GM19397 (cell line): ENCODE data around the gene GABRR2.
"Not testable (repeated sequence)": the region's sequence is repeated elsewhere in the genome, so short reads cannot be mapped to it uniquely, and the experiment has no call there.

Experiments
- ATAC-seq: cut with Tn5 transposase; IDR thresholded peaks from one replicate; pipeline ENCODE4 v1.9.1; 2021; ENCODE audit warnings: mild to moderate bottlenecking, moderate library complexity; ENCODE audit not compliant: unreplicated experiment

Gene GABRR2

GRCh38 chr6:89328976-89329375, 13.9 kb upstream of the GABRR2 start:
- ATAC-seq: no peak

GRCh38 chr6:89324304-89324703, 9.2 kb upstream of the GABRR2 start:
- no peak for ATAC-seq

DNA sequence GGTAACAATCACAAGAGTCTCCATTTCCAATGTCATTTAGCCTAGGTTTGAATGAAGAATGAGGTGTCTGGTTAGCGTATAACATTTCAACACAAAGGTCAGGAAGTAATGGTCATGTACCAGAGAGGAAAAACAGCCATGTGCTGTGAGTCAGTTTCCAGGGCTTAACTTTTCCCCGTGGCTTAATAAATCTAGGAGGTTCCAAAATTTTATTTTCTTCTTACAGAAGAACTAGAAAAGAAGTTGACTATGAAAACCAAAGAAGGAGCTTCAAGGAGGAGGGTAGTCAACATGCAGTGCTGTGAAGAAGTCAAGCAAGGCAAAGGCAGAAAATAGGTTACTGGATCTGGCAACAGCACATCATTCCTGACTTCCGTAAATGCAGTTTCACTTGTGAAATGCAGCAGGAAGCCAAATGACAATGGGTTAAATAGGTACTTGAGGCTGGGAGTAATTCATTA, 8.4 kb upstream of the GABRR2 start:
- no peak for ATAC-seq

DNA sequence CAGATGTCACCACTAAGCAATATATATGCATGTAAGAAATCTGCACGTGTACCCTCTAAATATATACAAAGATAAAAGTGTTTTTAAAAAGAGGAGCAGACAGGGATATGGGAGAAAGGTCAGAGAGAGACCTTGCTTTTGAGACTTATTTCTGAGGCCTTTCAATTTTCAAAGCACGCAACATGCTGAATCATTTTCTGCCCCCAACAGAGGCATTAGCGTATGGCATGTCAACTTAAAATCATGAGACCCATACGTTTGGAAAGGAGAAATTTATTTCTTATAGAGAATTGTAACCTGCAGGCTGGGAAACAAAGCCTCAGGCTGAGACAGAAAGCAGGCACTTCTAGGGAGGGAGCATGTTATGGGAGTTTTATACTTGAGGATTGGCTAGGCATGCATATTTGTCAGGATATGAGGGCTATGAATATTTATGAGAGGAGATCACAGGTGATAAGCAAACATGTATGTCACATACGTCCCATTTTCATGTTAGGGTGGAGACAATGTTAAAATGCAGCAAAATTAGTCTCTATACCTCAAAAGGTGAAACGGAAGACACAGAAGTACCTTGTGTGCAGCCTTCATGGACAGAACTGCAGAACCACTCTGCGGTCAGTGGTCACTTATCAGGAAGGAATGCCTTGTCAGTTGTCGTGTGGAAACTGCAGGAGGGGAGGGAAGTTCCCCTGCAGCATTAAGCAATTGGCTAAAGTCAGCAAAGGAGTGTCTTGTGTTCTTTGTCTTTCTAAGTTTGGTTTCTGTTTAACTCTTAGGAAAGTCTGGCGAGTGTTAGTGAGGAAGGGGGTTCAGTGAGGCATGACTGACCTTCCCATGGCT, 6.3 kb upstream of the GABRR2 start:
- no peak for ATAC-seq

- no peak for ATAC-seq
Measured at GRCh38 chr6:89320012-89320559, 5.0 kb upstream of the GABRR2 start.

GRCh38 chr6:89317067-89317466, 2.0 kb upstream of the GABRR2 start:
- ATAC-seq: no peak

DNA sequence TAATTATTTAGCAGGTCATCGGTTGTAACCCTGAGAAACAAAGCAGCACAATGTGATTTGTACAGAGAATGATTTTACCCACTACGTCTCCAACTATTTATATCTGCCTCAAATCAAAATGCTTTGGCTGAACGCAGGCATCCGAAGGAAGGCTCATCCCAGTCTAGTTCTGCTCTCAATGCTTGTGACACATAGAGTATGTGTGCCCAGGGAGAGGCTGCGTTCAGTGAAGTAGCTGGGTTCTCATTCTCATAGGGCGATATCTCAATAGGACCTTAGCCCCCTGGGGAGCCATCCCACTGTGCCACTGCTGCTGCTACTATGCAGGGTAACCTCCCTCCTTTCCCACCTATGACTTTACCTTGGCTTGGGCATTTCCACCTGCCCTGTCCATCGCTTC, 407 bp downstream of the GABRR2 start:
- ATAC-seq: no peak

- ATAC-seq: no peak
Measured at GRCh38 chr6:89313006-89313405, 2.1 kb downstream of the GABRR2 start.

GRCh38 chr6:89311853-89312531, 3.1 kb downstream of the GABRR2 start:
- no peak for ATAC-seq

DNA sequence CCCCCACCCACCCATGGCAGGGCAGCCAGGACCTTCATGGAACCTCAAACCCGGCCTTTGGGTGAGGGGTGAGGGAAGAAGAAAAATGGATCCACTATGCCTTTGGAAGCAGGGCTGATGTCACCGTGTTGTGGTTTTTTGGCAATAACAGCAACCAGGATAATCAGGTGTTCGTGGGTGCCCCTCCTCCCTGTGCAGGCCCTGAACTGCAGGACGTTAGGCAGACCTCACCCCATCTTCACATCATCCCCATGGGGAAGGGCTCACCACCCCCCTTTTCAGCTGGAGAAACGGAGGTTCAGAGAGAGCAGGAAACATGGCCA, 3.6 kb downstream of the GABRR2 start:
- ATAC-seq: no peak

- ATAC-seq: no peak
Measured at GRCh38 chr6:89310929-89311328, 4.2 kb downstream of the GABRR2 start.

GRCh38 chr6:89308525-89309395, 6.3 kb downstream of the GABRR2 start:
- no peak for ATAC-seq

DNA sequence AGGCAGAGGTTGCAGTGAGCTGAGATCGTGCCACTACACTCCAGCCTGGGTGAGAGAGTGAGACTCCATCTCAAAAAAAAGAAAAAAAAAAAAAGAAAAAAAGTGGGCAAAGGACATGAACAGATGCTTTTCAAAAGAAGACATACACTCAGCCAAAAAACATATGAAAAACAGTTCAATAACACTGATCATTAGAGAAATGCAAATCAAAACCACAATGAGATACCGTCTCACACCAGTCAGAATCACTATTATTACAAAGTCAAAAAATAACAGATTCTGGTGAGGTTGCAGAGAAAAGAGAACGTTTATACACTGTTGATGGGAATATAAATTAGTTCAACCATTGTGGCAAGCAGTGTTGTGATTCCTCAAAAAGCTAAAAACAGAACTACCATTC, 10.6 kb downstream of the GABRR2 start:
- ATAC-seq: not testable (repeated sequence)

DNA sequence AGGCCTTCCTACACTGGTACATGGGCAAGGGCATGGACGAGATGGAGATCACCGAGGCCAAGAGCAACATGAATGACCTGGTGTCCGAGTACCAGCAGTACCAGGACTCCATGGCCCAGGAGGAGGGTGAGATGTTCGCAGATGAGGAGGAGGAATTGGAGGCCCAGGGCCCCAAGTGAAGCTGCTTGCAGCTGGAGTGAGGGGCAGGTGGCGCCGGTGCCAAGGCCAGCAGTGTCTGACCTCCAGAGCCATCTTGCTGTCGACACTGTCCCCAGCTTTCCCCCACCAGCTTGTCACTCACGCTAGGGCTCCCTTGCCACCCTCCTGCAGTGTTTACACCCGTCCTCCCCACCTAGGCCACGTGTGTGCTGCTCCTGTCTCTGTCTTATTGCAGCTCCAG, 12.2 kb downstream of the GABRR2 start:
- no peak for ATAC-seq

DNA sequence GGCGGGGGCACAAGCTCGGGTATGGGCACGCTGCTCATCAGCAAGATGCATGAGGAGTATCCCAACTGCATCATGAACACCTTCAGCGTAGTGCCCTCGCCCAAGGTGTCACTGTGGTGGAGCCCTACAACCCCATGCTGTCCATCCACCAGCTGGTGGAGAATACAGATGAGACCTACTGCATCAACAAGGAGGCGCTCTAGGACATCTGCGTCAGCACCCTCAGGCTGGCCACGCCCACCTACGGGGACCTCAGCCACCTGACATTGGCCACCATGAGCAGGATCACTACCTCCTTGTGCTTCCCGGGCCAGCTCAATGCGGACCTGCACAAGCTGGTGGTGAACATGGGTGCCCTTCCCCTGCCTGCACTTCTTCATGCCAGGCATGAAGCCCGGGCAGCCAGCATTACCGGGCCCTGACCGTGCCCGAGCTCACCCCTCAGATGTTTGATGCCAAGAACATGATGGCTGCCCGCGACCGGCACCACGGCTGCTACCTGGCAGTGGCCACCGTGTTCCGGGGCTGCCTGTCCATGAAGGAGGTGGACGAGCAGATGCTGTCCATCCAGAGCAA, 12.8 kb downstream of the GABRR2 start:
- ATAC-seq: no peak

- ATAC-seq: no peak
Measured at GRCh38 chr6:89301586-89302194, 13.4 kb downstream of the GABRR2 start.

DNA sequence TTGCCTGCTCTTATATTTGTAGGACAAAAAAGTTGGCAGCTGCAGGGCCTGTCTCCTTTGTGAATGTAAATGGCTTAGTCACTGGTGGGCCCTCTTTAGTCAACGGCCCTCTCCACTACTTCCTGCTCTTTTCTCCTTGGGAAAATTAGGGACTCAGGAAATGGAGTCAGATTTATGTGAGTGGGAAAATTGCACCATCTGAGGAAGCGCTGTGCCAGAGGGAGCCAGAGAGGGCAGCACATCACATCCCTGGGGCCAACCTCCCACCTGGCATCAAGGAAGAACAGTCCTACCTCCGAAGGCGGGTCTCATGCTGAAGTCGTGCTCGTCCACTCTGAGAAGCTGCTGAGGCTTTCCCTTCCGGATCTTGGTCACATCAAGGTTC, 15.6 kb downstream of the GABRR2 start:
- ATAC-seq: no peak

DNA sequence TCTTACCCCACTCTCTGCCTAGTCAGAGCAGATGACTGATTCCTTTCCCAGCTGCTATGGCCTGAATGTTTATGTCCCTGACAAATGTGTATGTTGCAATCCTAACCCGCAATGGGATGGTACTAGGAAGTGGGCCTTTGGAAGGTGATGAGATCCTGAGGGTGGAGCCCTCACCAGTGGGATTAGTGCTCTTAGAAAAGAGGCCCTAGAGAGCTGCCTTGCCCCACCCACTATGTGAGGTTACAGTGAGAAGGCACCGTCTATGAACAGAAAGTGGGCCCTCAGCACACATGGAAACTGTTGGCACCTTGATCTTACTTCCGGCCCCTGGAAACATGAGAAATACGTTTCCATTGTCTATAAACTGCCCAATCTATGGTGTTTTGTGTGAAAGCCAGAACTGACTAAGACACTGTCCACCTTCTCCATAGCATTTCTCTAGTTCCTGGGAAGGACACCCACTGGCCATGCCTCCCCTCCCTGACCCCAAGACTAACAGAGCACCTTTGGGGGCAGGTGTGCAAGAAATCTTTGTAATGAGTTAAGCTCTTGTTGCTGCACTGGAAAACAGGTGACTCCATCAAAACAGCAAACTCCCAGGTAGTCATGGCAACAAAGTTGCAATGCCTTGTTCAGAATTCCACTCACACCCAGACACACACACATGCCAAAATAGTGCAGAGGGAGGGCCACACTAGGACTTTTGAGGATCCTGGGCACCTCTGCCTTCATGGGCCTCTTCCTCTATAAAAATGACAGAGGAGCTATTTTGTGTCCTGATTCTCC, 16.2 kb downstream of the GABRR2 start:
- ATAC-seq: no peak

GRCh38 chr6:89297695-89298351, 17.3 kb downstream of the GABRR2 start:
- peak; percentile 87 for ATAC-seq
